Measurements from ENCODE around the gene RFPL3.
"Not testable (repeated sequence)": the region's sequence is repeated elsewhere in the genome, so short reads cannot be mapped to it uniquely, and the experiment has no call there.

The RFPL3 gene

GRCh38 chr22:32357567-32357966, at the start of gene RFPL3:
Gene RFPL3, plus strand, starts transcription at chr22:32357867. Its CDS starts 205 bp downstream, at chr22:32358072.
- not testable (repeated sequence) for DNase-seq

- no peak for DNase-seq
These were observed 49.5 kb upstream of the RFPL3 start for GRCh38 chr22:32308191-32308590.

GRCh38 chr22:32308934-32309333, 48.7 kb upstream of the RFPL3 start:
- DNase-seq, result no peak

- DNase-seq, result no peak
These were observed 47.9 kb upstream of the RFPL3 start for GRCh38 chr22:32309585-32310251.

- no peak for DNase-seq
These were observed 46.9 kb upstream of the RFPL3 start for GRCh38 chr22:32310777-32311176.

- peak in 1 of 3 experiments; percentile 1 for DNase-seq
These were observed 46.1 kb upstream of the RFPL3 start for GRCh38 chr22:32311551-32312071.

GRCh38 chr22:32312748-32313147, 44.9 kb upstream of the RFPL3 start:
- DNase-seq, result no peak

- no peak for DNase-seq
These were observed 44.1 kb upstream of the RFPL3 start for GRCh38 chr22:32313532-32313931.

- no peak for DNase-seq
These were observed 40.1 kb upstream of the RFPL3 start for GRCh38 chr22:32317524-32317923.

GRCh38 chr22:32318361-32318760, 39.3 kb upstream of the RFPL3 start:
- no peak for DNase-seq

GRCh38 chr22:32319861-32320406, 37.7 kb upstream of the RFPL3 start:
- DNase-seq, result no peak

- no peak for DNase-seq
These were observed 34.7 kb upstream of the RFPL3 start for GRCh38 chr22:32322986-32323385.

GRCh38 chr22:32323513-32324164, 34.0 kb upstream of the RFPL3 start:
- no peak for DNase-seq

- no peak for DNase-seq
These were observed 32.9 kb upstream of the RFPL3 start for GRCh38 chr22:32324505-32325415.

GRCh38 chr22:32325416-32325801, 32.3 kb upstream of the RFPL3 start:
- DNase-seq, result peak in 1 of 3 experiments; percentile 20

GRCh38 chr22:32325811-32326237, 31.8 kb upstream of the RFPL3 start:
- DNase-seq, result peak in 1 of 3 experiments; percentile 1

GRCh38 chr22:32326647-32327046, 31.0 kb upstream of the RFPL3 start:
- DNase-seq, result no peak

GRCh38 chr22:32327066-32327465, 30.6 kb upstream of the RFPL3 start:
- DNase-seq, result no peak

- no peak for DNase-seq
These were observed 30.0 kb upstream of the RFPL3 start for GRCh38 chr22:32327596-32328171.

- no peak for DNase-seq
These were observed 29.1 kb upstream of the RFPL3 start for GRCh38 chr22:32328306-32329201.

GRCh38 chr22:32329202-32329645, 28.4 kb upstream of the RFPL3 start:
- DNase-seq, result no peak
